ENCODE data around the gene SLC6A11. TPM values are rescaled to one million over a fixed set of nuclear protein-coding genes. Genes with fewer than 3 reads are reported as not detected.

SLC6A11 gene
- under 1 TPM in 1 of 10 donors, not detected in 9; 0.05 TPM for total RNA-seq
- not detected for polyA plus RNA-seq
- long read RNA-seq, donor 1 = 0 reads
- long read RNA-seq, donor 2 = 0 reads
- long read RNA-seq, donor 3 = 0 reads

DNA sequence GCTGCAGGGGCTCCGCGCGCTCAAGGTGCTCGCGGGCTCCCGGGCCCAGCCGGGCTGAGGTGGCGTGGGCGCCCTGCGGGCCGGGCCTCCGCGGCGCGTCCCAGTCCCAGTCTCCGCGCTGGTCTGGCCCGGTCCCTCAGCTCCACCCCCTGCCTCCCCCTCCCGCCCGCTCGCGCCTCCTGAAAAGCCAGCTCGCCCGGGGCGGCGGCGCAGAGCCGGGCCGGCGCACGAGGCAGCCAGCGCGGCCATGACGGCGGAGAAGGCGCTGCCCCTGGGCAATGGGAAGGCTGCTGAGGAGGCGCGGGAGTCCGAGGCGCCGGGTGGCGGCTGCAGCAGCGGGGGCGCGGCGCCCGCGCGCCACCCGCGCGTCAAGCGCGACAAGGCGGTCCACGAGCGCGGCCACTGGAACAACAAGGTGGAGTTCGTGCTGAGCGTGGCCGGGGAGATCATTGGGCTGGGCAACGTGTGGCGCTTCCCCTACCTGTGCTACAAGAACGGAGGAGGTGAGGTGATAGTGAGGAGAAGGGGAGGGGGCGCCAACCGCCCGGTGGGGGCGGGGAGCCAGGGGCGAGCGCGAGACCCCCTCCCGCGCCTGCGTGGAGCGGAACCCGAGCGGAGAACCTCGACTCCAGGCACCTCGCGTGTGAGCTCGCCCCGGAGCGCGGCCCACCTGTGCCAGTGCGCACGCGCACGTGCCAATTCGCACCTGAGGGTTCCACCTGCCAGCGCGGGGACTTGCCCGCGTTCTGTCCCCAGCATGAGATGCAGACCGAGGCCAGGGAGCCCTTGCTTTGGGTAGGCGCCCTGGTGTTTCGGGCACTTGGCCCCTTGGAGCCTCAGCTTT is at the start of gene SLC6A11:
SLC6A11 (plus strand) TSS at position 210 of the 844 bp plus-strand sequence; CDS start at position 248, 38 bp downstream.
- H3K9me3 ChIP-seq = no peaks in the 10 kb centered on the region
- H3K27me3 ChIP-seq = peaks cover 4 to 62% (median 52%) of the 10 kb centered on the region in 7 donors
- 3 to 4% methylated on average over 79 to 96 of the region's 96 CpGs for WGBS, 2 donors
- intact Hi-C loops (cut with DNase I) = no loop called here
- DNase-seq (no peak), ATAC-seq (peak in 3 of 8 donors; percentile 29 to 59 (median 57))
- H3K4me1 ChIP-seq = peaks cover 0 to 8% (median 0%) of the 10 kb centered on the region in 9 donors
- peak within 1 kb of the TSS in 9 of 10 donors; percentile 5 to 34 (median 21) for H3K4me3 ChIP-seq
- no peak within 1 kb of the TSS for H3K27ac ChIP-seq
- no peaks in the 10 kb centered on the region for H3K36me3 ChIP-seq
- no peak for TF ChIP-seq CTCF (IDR thresholded peaks at IDR 0.05)

DNA sequence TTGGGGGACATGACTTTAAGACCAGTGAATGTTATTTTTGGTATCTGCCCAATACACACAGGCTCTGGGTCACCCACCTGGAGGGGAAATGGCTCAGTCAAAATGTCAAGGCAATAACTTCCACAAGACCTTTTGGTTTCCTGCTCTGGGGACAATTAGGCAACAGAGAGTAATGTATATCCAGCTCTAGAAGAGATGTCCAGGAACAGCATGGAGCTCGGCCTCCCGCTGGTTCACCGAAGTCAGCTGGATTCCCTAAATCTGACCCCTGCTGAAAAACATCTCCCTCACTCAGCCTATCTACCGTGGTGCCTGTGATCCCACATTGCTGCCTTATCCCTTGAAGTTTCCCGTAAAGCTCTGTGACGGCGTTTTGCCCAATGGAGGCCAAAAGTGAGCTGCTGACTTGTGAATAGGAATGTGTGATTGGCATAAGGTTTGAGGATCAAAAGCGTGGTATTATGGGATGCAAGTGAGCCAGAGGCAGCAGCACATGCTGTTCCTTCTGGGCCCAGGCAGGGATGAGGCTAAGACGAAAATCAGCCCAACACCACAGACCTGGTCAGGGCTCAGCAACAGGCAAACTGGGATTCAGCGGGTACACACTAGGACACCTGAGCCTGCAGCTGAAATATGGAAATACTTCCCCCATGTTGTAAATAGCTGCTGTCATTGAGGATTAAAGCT is 47.2 kb upstream of the SLC6A11 start:
- 55 to 59% methylated on average over 10 of the region's 10 CpGs for WGBS, 2 donors
- peaks cover 0 to 5% (median 0%) of the 10 kb centered on the region in 11 donors for H3K9me3 ChIP-seq
- H3K4me1 ChIP-seq = no peaks in the 10 kb centered on the region
- no peak for TF ChIP-seq CTCF (IDR thresholded peaks at IDR 0.05)
- no peaks in the 10 kb centered on the region for H3K36me3 ChIP-seq
- H3K4me3 ChIP-seq = no peak overlapping the region
- ATAC-seq (no peak), DNase-seq (no peak)
- H3K27ac ChIP-seq = no peak overlapping the region
- intact Hi-C loops (cut with DNase I) = no loop called here
- peaks cover 0 to 66% (median 44%) of the 10 kb centered on the region in 7 donors for H3K27me3 ChIP-seq

GRCh38 chr3:10770547-10770946 is 45.5 kb upstream of the SLC6A11 start:
- Histone ChIP-seq H3K27ac (no peak overlapping the region), H3K27me3 (peaks cover 0 to 60% (median 37%) of the 10 kb centered on the region in 7 donors), H3K9me3 (peaks cover 0 to 5% (median 0%) of the 10 kb centered on the region in 11 donors), H3K4me1 (no peaks in the 10 kb centered on the region), H3K4me3 (no peak overlapping the region), H3K36me3 (no peaks in the 10 kb centered on the region)
- ATAC-seq (no peak), DNase-seq (no peak)
- 79 to 80% methylated on average over 11 of the region's 11 CpGs for WGBS, 2 donors
- intact Hi-C loops (cut with DNase I) = loop anchor here in 1 of 10 donors (10.0 kb wide), 1 partner anchor 104 kb away; no protein-coding TSS in a partner anchor
- no peak for TF ChIP-seq CTCF (IDR thresholded peaks at IDR 0.05)

- ATAC-seq (no peak), DNase-seq (no peak)
- no peaks in the 10 kb centered on the region for H3K36me3 ChIP-seq
- no peaks in the 10 kb centered on the region for H3K4me1 ChIP-seq
- 43 to 47% methylated on average over 3 of the region's 3 CpGs for WGBS, 2 donors
- intact Hi-C loops (cut with DNase I) = loop anchor here in 1 of 10 donors (10.0 kb wide), 1 partner anchor 104 kb away; no protein-coding TSS in a partner anchor
- peaks cover 0 to 60% (median 37%) of the 10 kb centered on the region in 7 donors for H3K27me3 ChIP-seq
- H3K9me3 ChIP-seq = peaks cover 0 to 5% (median 0%) of the 10 kb centered on the region in 11 donors
- H3K27ac ChIP-seq = no peak overlapping the region
- TF ChIP-seq CTCF (IDR thresholded peaks at IDR 0.05) = no peak
- no peak overlapping the region for H3K4me3 ChIP-seq
Observed at GRCh38 chr3:10770981-10771380, 45.0 kb upstream of the SLC6A11 start.
